Subcutaneous adipose tissue (tissue), 4 donors: ENCODE measurements around the gene MED13L. TPM values are rescaled to one million over a fixed set of nuclear protein-coding genes. Genes with fewer than 3 reads are reported as not detected.

Experiments used
- total RNA-seq, 4 donors: library from RNA; depleted of rRNA; stranded (reverse); fragments of >200 nt; gene quantifications; one replicate each; pipeline ENCODE4 v1.1.0, GENCODE V29; 2016
- TF ChIP-seq, protein P1 (sequence below): fragments of 450-650 bp; IDR thresholded peaks from one replicate; pipeline ENCODE4 v1.5.1; 2016; ENCODE audit warnings: low read depth, mild to moderate bottlenecking, control low read depth, antibody characterized with exemption, moderate library complexity

The MED13L gene
- total RNA-seq, 4 donors from 2014 or later, result 164 to 285 (median 225) TPM

GRCh38 chr12:116116650-116117424, 160.7 kb downstream of the MED13L start:
- TF ChIP-seq, protein P1, sequence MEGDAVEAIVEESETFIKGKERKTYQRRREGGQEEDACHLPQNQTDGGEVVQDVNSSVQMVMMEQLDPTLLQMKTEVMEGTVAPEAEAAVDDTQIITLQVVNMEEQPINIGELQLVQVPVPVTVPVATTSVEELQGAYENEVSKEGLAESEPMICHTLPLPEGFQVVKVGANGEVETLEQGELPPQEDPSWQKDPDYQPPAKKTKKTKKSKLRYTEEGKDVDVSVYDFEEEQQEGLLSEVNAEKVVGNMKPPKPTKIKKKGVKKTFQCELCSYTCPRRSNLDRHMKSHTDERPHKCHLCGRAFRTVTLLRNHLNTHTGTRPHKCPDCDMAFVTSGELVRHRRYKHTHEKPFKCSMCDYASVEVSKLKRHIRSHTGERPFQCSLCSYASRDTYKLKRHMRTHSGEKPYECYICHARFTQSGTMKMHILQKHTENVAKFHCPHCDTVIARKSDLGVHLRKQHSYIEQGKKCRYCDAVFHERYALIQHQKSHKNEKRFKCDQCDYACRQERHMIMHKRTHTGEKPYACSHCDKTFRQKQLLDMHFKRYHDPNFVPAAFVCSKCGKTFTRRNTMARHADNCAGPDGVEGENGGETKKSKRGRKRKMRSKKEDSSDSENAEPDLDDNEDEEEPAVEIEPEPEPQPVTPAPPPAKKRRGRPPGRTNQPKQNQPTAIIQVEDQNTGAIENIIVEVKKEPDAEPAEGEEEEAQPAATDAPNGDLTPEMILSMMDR, result no peak

GRCh38 chr12:116113398-116114130, 163.9 kb downstream of the MED13L start:
- TF ChIP-seq, protein P1, result no peak

DNA sequence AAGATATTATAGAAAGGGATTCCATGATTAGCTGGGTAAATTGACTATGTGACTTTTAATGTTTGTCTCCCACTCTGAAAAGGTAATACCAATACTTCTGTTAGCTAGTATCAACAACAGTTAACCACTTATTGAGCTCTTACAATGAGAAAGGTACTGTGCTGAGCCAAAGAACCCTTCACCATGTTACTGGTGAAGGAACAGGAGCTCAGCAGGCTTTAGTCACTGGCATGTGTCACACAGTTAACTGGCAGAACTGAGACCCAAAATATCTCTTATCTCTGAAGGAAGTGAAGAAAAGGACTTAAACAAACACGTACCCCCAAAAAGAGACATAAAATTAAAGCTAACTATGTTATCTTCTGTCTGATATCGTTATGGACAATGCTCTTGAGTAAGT, 170.6 kb downstream of the MED13L start:
- TF ChIP-seq, protein P1, result no peak

DNA sequence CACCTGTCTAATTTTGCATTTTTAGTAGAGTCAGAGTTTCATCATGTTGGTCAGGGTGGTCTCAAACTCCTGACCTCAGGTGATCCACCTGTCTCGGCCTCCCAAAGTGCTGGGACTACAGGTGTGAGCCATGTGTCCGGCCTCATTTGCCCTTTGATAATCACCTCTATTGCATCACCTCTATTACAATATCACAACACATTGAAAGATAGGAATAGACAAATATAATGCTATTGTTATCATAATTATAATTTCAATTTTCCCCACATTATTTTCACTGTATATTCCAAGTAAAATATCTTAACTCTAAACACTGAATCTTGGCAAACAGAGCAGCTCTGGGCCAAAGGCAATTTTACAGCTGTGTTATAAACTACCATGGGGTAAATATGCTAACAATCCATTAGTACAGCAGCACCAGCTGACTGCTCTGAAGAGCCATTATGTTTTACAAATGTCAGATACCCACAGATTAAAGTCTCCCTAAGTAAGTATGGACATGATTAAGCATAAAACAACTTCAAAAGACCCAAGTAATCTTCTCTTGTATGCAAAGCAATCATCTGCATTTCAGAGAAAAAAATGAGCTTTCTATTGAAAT, 173.2 kb downstream of the MED13L start:
- TF ChIP-seq, protein P1, result no peak

DNA sequence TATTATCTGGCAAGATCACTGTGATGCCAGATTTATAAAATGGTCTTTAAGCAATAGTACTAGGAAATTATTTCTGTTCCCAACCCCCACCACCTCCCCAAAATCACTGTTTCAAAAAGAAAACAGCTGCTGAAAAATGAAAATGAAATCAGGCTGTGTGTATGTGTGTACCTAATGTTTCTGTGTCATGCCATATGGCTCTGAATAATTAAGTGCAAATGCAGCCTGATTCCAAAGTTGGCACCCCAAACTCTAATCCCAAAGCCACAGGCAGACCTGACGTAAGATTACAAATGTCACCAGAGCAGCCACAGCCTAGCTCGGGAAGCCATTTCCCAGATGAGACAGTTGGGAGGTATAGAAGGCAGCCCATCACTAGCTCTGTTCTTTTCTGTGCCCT, 175.5 kb downstream of the MED13L start:
- TF ChIP-seq, protein P1, result no peak

GRCh38 chr12:116099652-116100432, 177.7 kb downstream of the MED13L start:
- TF ChIP-seq, protein P1, result no peak

- TF ChIP-seq, protein P1, result no peak
These were observed 180.6 kb downstream of the MED13L start for GRCh38 chr12:116096874-116097273.
